Activated CD8-positive, alpha-beta memory T cell treated with anti-CD3 and anti-CD28 coated beads, Interleukin-2, amount 50 U/mL, for 1 hour (primary cell): ENCODE data around the gene SPRN.
"Not testable (repeated sequence)": the region's sequence is repeated elsewhere in the genome, so short reads cannot be mapped to it uniquely, and the experiment has no call there.

Experiments used
- DNase-seq: peaks from one replicate; pipeline ENCODE4 v3.0.0-alpha.2; 2020; ENCODE audit errors: extremely low read depth

The SPRN gene

DNA sequence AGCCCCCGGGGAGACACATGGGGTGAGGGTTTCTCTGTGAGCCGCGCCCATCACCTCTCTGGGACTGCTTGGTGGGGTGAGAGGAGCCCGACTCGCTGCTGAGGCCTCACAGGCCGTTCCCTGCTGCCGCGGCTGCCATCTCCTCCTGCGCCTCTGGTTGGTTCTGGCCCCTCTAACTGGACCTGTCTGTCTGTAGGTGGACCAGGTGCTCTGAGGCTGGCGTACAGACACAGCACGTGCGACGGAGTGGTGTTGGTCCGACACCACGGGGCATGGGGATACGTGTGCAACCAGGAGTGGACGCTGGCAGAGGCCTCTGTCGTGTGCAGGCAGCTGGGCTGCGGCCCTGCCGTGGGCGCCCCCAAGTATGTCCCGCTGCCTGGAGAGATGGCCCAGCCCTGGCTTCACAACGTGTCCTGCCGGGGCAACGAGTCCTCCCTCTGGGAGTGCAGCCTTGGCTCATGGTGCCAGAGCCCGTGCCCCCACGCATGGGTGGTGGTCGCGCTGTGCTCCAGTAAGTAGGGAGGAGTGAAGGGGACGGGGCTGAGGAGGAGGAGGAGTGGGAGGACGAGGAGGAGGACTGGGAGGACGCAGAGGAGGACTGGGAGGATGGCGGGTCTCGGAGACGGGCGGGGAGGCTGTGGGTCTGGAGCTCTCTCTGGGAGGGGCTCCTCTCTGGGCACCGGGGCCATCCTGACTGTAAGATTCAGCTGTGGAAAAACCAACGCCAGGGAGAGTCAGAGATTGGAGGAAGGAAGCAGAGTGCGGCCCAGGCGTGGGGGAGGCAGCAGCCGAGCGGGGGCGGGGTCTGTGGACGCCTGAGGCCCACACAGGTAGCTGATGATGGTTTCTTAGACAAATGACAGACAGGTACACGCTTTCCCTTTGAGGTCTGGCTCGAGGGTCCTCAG lies 31.9 kb upstream of the SPRN start:
- no peak for DNase-seq

DNA sequence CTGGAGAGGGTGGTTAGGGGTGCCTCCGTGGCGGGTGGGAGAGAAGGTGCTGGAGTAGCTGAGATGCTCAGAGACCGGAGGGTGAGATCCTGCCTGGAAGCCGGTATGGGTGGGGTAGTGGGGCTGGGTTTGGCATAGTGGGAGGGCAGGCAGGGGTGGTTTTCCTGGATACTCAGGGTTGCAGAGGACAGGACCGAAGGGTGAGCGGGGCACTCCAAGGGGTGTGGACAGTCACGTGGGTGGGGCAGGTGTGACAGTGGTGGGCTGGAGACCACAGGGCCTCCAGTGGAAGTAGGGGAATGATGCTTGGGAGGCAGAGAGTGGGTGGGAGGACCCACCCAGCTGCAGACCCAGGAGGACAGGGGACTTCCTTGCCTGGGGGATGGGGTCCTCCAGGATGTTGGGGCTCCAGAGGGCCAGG lies 31.2 kb upstream of the SPRN start:
- no peak for DNase-seq

DNA sequence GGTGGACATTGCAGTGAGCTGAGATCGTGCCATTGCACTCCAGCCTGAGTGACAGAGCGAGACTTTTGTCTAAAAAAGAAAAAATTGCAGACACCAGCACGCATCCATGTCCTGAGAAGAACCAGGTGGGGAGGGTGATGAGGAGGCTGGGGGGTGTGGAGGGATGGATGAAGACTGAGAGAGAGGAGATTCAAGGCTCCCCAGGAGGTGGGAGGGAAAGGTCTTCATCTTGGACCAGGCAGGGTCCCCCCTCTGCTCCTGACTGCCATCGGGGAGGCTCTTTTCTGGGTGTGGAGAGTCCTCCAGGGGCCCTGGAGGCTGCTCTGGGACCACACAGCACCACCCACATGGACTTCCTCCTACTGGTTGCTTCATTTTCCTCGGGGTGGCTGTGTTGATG lies 30.8 kb upstream of the SPRN start:
- DNase-seq = no peak

DNA sequence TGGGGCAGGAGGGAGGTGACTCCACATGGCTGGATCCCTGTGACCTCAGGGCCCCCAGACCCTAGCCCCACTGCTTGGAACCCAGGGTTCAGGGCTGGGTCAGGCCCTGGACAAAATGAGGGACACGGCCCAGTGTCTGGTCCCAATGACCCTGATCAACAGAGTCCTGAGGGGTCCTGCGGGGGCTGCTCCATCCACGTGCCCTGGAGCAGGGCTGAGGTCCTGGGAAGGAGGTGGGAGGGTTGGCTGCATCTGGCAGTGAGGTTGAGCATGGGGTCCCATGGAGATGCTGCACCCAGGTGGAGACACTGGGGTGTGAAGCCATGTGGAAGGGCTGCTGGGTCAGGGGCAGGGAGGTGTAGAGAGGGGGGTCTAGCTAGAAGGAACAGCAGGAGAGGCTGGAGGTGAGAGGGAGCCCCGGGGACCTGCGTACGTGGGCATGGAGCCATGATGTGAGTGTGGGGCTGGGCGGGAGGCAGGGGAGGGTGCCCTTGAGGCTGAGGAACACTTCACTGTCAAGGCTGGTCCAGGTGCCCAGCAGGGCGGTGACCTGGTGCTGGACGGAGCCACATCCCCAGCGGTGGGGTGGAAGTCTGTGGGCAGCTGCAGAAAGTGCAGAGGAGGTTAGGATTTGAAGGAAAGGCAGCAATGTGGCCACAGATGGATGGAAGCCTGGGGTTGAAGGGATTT lies 29.9 kb upstream of the SPRN start:
- DNase-seq = no peak

DNA sequence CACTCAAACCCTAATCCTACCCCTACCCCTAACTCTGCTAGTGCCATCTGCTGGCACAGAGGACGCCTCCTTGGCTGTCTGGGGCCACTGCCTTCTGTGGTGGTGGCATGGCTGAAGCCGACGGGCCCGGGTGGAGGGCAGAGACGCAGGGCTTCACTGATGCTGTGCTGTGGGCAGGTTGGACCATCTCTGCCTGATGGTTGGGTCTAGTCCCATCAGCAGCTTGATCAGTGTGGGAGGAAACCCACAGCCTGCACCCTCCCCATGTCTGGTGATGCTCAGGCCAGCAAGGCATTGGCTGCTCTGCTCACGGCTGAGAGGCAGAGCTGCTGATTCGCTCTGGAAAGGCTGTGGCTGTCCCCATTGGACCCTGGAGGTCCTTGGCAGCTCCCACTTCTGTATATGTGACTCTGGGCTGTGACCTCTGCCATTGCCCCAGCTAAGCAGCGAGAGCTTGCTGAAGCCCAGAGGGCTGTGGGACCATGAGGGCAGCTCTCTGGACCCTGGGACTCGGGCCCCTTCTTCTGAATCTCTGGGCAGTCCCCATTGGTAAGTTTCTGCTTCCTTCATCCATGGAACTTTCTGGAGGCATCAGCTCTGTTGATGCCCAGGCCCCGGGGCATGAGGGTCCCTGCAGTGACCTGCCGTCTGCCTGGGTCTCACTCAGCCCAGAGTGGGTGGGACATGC lies 29.2 kb upstream of the SPRN start, which contains the start of gene SCART1:
Gene SCART1 (plus strand): TSS at position 430 of the 688 bp plus-strand sequence. CDS start 53 bp downstream, at position 483.
- DNase-seq = no peak

DNA sequence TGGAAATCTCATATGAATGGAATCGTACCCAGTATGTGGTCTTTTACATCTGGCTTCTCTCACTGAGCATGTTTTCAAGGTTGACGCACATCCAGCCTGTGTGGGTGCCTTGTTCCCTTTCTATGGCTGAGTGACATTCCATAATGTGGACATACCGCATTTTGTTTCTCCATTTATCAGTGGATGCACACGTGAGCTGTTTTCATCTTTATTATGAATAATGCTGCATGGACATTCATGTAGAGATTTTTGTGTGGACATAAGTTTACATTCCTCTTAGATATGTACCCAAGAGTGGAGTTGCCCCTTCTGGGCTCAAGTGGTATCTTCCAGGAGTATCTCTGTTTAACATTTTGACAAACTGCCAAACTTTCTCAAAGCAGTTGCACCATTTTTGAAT lies 28.0 kb upstream of the SPRN start:
- no peak for DNase-seq

DNA sequence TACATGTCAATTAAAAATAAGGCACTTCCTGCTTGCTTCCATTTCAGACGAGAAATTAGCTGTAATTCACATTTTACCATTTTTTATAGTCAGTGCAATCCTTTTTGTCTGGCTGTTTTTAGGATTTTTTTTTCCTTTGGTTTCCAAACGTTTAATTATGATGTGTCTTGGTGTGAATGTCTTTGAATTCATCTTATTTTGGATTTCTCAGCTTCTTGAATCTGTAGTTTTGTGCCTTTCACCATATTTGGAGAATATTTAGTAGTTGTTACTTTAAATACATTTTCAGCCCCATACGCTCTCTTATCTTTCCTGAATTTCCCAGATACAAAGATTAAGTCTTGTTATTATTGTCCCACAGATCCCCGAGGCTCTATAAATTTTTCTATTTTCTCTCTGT lies 26.9 kb upstream of the SPRN start:
- no peak for DNase-seq

DNA sequence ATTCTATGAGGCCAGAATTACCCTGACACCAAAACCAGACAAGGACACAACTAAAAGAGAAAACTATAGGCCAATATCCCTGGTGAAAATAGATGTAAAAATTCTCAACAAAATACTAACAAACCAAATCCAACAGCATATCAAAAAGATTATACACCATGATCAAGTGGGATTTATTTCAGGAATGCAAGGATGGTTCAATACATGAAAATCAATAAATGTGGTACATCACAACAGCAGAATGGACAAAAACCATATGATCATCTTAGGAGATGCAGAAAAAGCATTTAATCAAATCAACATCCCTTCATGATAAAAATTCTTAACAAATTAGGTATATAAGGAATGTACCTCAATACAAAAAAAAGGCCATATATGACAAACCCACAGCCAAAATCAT lies 23.7 kb upstream of the SPRN start:
- DNase-seq = no peak

DNA sequence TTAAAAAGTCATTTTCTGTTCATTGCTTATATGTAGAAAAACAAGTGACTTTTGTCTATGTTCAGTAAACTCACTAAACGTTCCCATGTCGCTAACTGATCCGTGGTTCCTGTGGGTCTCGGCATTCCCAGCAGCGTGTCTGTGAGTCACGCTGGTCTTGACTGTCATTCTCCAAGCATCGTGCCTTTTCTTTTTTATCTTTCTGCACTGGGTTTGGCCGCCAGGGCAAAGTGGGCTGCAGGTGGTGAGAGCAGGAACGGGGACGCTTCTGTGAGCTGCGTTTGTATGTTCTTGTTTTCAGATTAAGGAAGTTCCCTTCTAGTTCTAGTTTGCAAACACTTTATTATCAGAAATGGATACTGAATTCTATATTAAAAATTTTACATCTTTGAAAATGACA lies 22.6 kb upstream of the SPRN start:
- DNase-seq = no peak

DNA sequence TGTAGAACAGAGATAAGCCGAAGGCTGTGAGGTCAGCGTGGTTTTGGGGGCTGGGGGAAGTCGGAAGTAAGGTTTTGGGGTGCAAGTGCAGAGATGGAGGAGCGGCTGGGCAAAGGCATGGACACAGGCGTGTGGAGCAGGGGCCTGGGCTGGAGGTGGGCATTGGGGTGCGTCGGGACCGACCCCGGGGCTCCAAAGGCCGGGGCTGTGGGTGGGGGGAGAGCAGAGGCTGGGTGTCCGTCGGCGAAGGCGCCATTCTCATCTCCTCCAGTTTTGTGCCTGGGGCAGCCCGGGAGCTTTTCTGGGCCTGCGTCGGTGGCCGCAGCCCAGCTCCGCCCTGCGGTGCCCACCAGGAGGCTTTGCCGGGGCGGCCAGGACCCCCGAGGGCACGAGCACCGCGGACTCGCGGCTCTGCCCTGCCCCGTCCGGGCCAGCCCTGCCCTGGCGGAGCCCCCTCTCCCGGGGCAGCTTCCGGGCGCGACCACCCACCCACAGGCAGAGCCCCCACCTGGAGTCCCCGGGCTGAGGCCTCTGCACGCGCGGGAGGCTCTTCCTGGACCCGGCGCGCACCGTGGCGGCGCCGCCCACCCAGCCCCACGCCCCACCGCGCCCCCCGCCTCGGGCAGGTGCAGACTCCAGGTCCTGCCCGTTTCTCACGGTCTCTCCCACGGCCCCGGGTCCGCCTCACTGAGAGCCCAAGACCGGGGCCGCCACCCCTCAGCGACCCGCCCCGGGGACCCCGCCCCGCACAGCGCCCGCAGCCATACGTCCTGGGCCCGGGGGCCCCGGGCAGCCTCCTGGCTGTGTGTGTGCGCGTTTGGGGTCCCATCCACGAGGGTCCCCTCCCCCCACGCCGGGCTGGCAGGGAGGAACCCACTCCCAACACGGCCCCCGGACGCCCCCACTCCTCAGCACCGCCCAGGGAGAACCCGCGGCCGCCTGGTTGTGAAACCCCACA lies 21.6 kb upstream of the SPRN start:
- no peak for DNase-seq

DNA sequence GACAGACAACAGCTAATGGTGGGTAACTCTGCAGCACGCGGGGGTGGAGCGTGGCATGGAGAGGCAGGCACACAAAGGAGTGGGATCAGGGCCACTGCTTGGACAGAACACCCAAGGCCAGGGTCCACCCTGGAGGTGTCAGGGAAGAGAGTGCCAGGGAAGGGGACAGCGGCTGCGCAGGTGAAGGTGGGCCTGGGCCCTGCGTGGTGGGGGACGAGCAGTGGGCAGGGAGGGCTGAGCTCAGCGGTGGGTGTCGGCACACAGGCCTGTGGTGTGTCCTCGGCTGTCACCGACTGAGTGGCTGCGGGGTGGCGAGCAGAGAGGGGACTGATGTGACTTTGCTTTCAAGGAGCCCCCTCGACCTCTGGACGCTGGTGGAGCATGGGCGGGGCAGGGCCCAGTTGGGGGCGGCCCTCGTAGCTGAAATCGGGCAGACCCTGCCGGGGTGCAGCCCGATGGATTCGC lies 20.9 kb upstream of the SPRN start:
- no peak for DNase-seq

DNA sequence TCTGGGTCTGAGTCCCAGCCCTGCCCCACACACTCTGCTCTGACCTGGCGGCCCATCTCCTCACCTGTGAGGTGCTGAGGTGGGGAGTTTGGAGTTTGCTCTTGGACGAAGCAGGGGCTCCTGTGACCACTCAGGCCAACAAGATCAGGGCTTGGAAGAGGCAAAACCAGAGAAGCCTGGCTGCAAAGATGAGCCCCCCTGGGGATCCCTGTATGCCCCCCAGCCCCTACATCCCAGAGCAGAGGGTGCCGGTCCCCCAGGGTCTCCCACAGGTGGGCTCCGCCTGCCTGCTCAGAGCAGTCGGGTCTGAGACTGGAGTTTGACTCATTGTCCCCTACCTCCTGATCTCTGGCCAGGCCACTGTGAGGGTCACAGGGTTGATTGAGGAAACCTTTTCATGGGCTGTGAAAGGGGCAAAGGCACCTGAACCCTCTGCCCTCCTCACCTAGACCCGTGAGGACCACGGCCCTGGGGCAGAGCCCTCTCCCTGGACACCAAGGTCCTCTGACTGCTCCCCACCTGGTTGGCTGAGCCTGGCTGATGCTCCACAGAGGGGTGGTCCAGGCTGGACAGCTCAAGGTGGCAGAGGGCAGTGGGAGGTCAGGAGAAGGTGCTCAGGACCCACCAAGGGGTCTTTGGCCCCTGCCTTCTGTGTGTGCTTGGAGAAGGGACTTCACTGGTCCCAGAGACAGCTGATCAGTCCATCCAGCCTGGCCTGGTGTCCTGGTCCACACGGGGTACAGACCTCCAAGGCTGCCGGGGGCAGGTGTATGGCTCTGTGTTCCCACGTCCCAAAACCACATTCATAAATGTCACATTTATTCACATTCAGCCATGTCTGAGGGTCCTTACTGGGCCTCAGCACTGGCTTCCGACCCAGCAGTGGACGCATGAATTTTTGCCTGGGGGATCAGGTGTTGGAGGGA lies 20.2 kb upstream of the SPRN start:
- no peak for DNase-seq

DNA sequence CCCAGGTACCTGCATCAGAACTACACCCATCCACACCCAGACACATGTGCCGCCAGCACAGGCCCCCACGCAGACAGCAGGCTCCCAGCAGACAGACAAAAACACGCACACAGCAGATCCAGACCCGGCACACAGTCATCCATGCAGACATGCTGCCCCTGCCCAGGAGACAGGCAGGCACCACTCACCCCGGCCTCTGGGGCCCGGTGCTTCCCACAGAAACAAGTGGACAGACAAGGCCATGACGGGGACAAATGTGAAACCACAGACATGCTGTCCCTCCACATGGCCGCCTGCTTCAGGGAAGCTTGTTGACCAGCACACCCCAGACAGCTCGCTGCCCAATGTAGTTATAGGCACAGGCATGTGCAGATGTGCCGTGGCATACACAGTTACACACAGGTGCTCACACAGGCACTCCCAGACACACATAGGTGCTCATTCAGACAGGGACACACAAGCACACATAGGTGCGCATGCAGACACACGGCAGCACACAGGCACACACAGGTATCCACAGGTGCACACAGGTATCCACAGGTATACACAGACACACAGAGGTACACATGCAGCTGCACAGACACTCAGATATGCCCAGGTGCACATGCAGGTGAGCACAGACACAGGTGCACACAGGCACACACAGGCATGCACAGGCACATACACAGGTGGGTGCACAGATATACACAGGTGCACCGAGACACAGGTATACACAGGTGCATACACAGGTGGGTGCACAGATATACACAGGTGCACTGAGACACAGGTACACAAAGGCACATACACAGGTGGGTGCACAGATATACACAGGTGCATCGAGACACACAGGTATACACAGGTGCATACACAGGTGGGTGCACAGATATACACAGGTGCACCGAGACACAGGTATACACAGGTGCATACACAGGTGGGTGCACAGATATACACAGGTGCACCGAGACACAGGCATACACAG lies 18.8 kb upstream of the SPRN start:
- DNase-seq = no peak

DNA sequence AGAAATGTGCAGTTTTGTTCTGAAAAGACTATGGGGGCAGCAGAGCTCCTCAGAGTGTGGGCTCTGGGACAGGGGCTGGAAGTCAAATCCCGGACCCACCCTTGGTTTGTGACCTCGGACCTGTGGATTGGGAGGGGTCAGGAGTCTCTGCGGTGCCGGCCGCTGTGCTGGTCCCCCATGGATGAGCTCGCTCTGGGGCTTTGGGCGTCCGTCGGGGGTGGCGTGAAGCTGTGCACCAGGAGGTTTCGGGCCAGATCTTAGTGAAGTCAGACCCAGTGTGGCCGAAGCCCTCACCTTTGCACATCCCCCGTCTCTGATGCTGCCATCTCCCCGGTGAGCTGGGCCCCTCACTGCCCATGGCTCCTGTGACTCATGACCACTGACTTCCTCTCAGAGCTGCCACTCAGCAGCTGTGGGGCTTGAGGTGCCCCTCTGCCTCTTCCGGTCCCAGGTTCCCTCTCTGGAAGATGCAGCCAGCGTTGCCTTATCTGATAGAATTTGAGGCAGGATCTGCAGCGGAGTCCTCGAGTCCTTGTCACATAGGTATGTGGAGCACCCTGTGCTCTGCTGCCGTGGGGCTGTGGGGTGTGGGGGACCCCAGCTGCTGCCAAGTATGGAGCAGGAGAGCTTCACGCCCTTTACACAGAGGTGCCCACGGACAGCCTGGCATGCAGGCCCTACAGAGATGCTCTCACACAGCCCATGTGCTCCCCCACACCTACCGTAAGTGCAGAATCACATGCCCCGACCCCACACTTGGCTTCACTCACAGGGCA lies 18.0 kb upstream of the SPRN start:
- DNase-seq = no peak

DNA sequence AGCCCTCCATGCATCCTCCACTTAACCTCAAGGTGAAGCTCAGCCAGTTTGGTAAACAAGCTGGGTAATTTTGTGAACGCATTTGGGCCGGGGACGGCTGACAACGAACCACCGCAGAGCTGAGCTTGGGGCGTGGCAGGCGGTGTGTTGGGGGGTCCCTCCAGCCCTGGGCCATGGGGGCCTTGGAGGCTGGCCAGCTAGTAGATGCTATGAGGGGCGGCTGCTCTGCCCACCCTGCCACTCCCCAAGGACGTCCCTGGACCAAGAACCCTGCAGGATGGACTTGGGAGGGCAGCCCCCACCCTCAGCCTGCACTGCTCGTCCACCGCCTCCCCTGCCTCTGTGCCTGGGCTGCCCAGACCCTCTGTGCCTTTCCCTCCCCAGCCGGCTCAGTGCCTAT lies 17.4 kb upstream of the SPRN start:
- no peak for DNase-seq

DNA sequence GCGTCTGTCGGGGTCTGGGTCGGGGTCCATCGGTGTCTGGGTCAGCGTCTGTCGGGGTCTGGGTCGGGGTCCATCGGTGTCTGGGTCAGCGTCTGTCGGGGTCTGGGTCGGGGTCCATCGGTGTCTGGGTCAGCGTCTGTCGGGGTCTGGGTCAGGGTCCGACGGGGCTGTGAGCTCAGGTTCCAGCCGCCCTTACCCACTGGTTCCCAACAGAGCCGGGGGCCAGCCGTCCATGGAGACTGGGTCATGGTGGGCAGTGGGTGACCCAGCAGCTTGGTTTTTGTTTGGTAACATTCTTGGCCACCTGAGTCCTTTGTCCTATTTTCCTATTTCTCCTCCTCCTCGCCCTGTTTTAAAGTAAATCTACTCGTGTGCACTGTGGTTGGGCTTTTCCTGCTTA lies 16.9 kb upstream of the SPRN start:
- not testable (repeated sequence) for DNase-seq

DNA sequence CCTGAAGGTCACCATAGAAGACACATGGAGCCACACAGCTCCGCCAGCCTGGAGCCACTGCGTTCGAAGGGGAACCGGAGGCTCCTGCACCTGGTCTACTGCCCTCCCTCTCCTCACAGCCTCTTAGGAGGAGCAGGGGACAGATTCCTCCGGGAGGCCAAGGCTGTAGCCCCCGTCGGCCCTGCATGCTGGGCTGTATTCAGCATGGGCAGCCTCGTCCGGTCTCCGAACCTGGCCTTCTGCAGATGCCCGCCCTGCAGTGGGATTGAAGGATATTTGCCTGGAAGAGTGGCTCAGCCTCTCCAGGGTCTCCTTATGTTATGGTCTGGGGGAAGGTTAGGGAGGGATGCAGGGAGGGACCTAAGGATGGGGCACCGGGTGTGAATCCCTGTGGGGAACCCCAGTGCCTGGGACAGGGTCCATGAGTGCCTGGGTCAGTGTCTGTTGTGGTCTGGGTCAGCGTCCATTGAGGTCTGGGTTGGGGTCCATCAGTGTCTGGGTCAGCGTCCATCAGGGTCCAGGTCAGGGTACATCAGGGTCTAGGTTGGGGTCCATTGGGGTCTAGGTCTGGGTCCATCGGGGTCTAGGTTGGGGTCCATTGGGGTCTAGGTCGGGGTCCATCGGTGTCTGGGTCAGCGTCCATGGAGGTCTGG lies 16.3 kb upstream of the SPRN start:
- no peak for DNase-seq
